NCI-H446 treated with DMSO at 0.1 percent for 48 hours (cell line): ENCODE measurements around the gene PBX4.

ENCODE experiments used
- DNase-seq: peaks from one replicate; lab custom pipeline; 2025; lab: John Stamatoyannopoulos, UW

The PBX4 gene

DNA sequence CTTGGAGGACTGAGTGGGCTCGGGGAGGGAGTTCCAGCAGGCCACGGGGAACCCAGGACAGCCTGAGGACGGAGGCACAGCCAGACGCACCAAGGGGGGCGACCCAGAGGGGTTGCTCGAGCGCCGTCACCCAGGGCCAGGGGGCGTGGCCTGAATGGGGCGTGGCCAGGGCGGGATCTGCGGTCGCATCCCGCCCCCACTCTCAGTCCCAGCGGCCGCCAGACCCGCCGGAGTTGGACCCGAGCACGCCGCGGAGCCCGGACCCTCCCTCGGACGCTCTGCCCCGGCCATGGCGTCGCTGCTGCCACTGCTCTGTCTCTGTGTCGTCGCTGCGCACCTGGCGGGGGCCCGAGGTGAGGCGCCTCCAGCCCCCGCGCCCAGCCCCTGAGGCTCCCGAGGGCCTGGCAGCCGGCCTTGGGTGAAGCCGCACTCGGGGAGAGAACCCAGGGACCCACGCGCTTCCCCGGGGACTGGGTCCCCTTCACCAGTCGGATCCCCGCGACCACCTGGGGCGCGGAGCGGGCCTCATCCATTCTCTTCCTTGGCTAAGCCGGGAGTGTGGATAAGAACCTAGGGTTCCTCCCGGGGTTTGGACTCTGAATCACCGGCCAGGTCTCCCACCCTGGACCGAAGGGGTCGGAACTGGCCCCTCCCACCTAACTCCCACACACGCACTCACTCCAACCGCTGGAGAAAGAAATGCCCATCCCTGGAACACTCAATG lies 80.3 kb downstream of the PBX4 start, which contains the start of gene CILP2:
CILP2 (plus strand) TSS at position 205 of the 724 bp plus-strand sequence; CDS start at position 290, 85 bp downstream.
- no peak for DNase-seq

DNA sequence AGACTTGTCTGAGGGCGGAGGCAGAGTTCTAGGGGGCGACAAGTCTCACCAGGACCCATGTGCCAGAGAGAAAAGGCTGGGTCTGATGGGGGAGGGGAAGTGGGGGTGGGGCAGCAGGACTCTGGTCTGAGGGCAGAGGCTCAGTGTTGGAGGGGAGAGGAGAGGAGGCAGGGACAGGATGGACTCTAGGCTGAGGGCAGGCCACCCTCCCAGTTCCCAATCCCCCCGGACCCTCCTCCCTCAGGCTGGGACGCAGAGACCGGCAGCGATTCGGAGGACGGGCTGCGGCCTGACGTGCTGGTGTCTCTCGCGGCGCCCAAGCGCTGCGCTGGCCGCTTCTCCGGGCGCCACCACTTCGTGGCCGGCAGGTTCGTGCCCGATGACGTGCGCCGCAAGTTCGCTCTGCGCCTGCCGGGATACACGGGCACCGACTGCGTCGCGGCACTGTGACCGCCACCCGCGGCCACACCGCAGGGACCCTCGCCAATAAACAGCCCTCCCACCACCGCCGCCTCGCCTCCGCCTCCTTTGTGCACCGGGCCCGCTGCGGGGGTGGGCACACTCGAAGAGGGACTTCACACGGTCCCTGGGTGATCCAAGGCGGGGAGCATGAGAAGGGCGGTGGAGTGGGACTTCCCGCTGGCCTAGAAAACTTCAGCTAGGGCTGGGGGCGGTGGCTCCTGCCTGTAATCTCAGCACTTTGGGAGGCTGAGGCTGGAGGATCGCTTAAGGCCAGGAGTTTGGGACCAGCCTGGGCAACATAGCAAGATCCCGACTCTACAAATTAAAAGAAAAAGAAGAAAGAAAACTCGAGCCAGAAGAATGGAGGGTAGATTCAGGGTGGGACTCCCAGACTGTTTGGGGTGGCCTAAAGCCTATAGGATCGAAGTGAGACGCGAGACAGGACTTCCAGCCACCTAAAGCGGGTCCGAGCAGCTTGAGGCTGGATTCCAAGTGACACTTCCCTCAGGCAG lies 81.1 kb downstream of the PBX4 start:
- no peak for DNase-seq

DNA sequence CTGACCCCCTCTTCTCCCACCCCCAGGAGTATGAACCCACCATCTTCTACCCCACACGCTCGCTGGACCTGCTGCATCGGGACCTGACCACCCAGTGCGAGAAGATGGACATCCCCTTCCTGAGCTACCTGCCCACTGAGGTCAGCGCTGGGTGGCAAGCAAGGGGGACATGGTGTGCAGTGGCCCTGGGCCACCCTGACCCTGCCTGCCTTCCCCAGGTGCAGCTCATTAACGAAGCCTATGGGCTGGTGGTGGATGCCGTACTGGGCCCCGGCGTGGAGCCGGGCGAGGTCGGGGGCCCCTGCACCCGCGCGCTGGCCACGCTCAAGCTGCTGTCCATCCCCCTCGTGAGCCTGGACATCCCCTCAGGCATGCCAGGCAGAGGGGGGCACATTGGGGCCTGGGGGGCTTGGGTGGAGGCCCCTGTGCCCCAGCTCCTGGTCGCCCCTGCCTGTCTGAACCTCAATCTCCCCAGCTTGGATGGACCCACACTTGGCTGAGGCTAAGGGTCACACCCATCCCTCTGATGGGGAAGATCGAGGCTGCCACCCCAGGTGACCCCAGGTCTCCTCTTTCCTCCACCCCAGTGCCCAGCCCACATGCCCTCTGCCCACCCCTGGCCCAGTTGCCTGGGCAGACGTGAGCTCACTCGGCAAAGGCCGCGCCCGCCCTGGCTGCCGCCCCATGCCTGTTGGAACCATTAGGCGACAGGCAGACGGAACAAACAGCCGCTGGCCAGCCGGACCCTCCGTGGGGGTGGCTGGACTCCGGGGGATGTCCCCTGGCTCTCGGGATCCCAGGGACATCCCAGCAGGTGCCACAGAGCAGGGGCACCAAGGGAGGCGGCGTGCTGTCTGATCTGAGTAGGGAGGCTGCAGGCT lies 82.9 kb downstream of the PBX4 start:
- no peak for DNase-seq

DNA sequence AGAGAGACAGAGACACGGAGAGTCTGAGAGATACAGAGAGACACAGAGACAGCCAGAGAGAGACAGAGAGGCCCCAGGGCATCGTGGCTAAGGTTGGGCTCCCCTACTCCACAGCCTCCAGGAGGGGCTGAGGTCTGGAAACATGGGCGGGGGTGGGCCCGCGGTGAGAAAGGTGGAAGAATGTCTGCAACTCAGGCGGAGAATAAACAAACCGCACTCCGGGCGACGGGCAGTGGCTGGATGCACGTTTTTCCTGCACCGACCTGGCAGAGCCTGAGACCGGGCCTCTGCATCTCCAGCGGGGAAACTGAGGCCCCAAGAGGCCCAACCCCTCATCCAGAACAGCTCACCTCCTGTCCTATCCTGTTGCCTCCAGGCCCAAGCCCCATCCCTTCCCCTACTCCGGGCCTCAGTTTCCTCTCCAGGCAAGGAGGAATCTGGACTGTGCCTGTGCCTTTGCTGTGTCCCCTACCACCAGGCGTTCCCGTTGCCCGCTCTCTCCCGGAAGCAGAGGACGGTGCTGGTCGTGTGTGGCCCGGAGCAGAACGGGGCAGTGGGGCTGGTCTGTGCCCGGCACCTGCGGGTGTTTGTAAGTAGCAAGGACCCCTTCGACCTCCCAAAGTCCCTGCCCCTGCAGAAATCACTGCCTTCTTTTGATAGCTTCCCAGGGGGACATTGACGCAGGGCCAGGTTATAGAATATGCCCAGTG lies 83.8 kb downstream of the PBX4 start:
- DNase-seq: no peak

- no peak for DNase-seq
Measured at GRCh38 chr19:19533841-19534240, 84.6 kb downstream of the PBX4 start.

DNA sequence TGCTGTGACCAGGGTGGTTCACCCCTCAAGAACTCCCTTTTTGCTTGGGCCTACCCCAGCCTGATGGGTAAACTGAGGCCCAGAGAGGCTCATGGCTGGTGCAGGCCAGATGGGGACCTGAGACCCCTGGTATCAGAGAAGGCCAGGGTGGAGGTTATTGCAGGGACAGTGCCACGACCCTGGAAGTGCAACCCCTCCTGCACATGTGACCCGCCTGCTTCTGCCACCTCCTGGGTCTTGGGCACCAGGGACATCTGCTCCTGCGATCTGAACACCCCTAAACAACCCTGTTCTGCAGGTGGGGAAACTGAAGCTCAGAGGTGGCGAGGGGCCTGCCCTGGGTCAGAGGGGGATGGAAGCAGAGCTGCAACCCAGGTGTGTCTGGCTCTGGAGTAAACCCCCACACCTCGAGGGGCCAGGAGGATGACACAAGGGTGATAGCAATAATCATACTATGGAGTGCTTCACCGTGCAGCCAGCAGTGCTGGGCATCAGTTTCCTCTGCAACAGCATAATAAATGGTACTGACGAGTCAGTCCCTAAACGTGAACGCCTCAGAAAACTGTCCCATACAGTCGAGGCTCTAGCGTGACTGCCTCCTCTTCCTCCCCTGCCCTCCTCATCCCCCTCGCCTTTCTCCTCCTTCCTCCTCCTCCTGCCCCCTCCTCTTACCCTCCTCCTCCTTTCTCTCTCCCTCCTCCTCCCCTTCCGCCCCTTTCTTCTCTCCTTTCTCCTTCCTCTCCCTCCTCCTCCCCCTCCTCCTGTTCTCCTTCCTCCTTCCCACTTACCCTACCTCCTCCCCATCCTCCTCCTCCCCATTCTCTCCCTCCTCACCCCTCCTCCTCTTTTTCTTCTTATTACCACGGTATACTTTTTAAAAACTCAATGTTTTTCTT lies 85.4 kb downstream of the PBX4 start:
- DNase-seq: no peak

- DNase-seq: peak; percentile 31
Measured at GRCh38 chr19:19531951-19532805, 86.3 kb downstream of the PBX4 start.

GRCh38 chr19:19530889-19531288 lies 87.6 kb downstream of the PBX4 start:
- DNase-seq: no peak

- no peak for DNase-seq
Measured at GRCh38 chr19:19530423-19530804, 88.1 kb downstream of the PBX4 start.

GRCh38 chr19:19529783-19530422 lies 88.6 kb downstream of the PBX4 start:
- DNase-seq: no peak

- DNase-seq: no peak
Measured at GRCh38 chr19:19528721-19529490, 89.6 kb downstream of the PBX4 start, which contains the start of gene YJEFN3. Gene YJEFN3, plus strand, starts transcription at chr19:19528911. Its CDS starts 22 bp downstream, at chr19:19528933.

- DNase-seq: no peak
Measured at GRCh38 chr19:19527674-19528625, 90.5 kb downstream of the PBX4 start.

DNA sequence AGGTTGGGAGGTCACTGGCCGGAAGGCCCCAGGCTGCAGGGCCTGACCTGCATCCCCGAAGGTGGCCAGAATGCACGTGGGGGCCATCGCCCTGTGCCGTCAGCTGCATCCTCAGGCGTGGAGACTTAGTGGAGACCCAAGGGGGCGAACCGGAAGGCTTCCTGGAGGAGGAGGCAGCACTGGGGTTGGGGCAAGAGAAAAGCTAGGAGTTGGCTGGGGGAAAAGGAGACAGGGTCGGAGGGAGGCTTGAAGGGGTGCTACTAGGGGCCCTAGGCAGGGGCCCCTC lies 91.2 kb downstream of the PBX4 start:
- no peak for DNase-seq

DNA sequence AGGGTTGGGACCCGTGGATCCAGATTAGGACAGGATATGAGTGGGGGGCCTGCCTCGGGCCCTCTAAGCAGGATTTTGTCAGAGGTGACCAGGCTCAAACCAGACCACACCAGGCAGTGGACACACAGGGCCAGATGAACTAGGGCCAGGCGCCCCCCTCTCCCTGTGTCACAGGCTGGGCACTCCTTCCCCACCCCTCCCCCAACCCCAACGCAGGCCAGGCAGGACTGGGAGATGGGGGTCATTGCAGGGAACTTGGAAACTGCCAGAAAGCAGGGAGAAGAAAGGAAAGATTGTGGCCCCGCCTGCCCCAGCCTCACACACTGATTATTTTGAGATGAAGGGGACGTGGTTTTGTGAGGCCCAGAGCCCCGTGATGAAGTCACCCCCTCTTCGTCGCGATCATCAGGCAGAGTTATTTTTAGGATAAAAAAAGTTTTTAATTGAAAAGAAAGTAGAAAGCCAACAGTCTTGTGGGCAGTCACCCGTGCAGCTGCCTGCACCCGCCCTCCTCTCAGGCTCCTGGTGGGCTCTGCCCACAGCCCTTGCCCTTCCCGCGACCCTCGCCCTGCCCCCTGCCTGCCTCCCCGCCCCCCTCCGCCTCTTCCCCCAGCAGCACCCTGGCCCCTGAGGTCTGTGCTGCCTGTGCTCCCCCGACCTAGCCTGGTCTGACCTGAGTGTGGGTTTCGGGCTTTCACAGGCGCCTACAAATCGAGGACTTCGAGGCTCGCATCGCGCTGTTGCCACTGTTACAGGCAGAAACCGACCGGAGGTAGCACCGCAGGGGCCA lies 91.7 kb downstream of the PBX4 start:
- DNase-seq: no peak

DNA sequence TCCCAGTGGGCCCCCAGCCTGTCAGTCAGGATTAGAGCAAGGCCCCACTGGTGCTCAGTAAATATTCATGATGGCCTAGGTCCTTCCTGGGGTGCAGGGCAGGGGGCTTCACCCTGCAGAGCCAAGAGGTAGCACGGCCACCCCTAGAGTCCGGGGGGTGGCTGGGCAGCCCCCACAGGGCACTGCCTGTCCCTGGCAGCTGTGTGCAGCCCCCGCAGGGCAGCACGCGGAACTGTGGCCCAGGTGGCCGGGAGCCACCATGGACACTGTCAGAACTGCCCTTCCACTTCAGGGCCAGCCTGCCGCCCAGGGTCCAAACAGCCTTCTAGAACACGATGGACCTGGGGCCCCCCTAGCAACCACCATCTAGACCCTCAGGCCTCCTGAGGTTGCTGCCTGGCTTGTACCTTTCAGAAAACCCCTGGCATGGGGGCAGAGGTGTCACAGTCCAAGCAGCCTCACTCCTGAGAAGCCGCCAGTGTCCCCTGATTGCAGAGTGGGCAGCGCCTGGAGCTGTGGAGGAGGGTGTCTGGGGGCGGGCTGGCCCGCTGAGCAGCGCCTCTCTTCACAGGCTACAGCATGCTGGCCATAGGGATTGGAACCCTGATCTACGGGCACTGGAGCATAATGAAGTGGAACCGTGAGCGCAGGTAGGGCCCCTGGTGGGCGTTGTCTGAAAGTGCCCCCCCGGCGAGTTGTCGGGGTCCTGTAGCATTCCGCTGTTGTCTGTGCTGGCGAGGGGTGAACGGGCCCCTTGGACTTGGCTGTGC lies 92.7 kb downstream of the PBX4 start:
- no peak for DNase-seq
